Adrenal gland (tissue), 12 donors: Measurements from ENCODE around the gene CLASP2. TPM values are rescaled to one million over a fixed set of nuclear protein-coding genes. Genes with fewer than 3 reads are reported as not detected.

Experiments used
- DNase-seq, 7 donors: peaks; one replicate each; pipeline ENCODE4 v3.0.0-alpha.2; 2019 to 2020
- H3K27ac ChIP-seq, 5 donors: fragments of 200-600 bp; sonication (generic) in 4 of 5; 1 replicate in 3 of 5; 2 replicates in 2 of 5; pipeline versions ENCODE4 v1.5.1 to v1.8.0; 2016 to 2020; ENCODE audit warnings: mild to moderate bottlenecking in 1 of 5
- H3K27me3 ChIP-seq: fragments of 200-600 bp; 2 replicates; pipeline ENCODE4 v1.8.0; 2021
- H3K36me3 ChIP-seq, 2 donors: fragments of 200-600 bp; replicated peaks in 1 of 2; 1 replicate in 1 of 2; 2 replicates in 1 of 2; pipeline versions ENCODE4 v1.5.1 to v1.8.0; 2018 to 2022
- H3K4me1 ChIP-seq, 2 donors: fragments of 200-600 bp; replicated peaks in 1 of 2; 1 replicate in 1 of 2; 2 replicates in 1 of 2; pipeline versions ENCODE4 v1.5.1 to v1.8.0; 2018 to 2021
- H3K4me3 ChIP-seq, 4 donors: fragments of 200-600 bp; sonication (generic) in 3 of 4; one replicate each; pipeline ENCODE4 v1.5.1; 2016 to 2018
- H3K9me3 ChIP-seq, 3 donors: fragments of 200-600 bp; sonication (generic) in 1 of 3; replicated peaks in 1 of 3; 1 replicate in 2 of 3; 2 replicates in 1 of 3; pipeline versions ENCODE4 v1.5.1 to v1.8.0; 2016 to 2021
- CTCF ChIP-seq, 6 experiments: fragments of 450-650 bp in 4 of 6; fragments of 200-600 bp in 2 of 6; sonication (generic) in 1 of 6; IDR thresholded peaks; 1 replicate in 5 of 6; 2 replicates in 1 of 6; pipeline versions ENCODE4 v1.5.1 to v1.8.0; 2016 to 2021; ENCODE audit warnings: antibody characterized with exemption in 6 of 6, mild to moderate bottlenecking in 2 of 6, moderate library complexity in 1 of 6
- POLR2A ChIP-seq, 2 donors: fragments of 450-650 bp; IDR thresholded peaks; one replicate each; pipeline ENCODE4 v1.6.1; 2017; ENCODE audit warnings: antibody characterized with exemption in 2 of 2, mild to moderate bottlenecking in 2 of 2, moderate library complexity in 1 of 2
- WGBS, 4 donors: extraction: QIAGEN DNeasy Blood & Tissue Kit in 2 of 4; methylation state at CpG; one replicate each; pipeline versions ENCODE4 v1.1.5 to v1.1.7; 2013 to 2017; 5-methylcytosine and 5-hydroxymethylcytosine counted together
- intact Hi-C, 2 donors: fragments of 100-400 bp; cut with DNase I; formaldehyde crosslinking; loops; one replicate each; pipeline versions ENCODE4 v1.14.1 to v1.15.0; 2022 to 2023
- polyA plus RNA-seq, 3 donors: library from polyadenylated mRNA; stranded (reverse); fragments of 200-250 nt in 2 of 3; fragments of 350-450 nt in 1 of 3; fragmentation: Illumina TruSeq in 1 of 3; extraction: RNeasy Lipid Tissue Mini Kit (QIAGEN cat#74804) in 1 of 3; gene quantifications; one replicate each; pipeline ENCODE4 v1.2.3, GENCODE V29; 2013 to 2014
- total RNA-seq, 9 donors: library from RNA; depleted of rRNA in 4 of 9; stranded (reverse); fragments of >200 nt in 4 of 9; fragments of 120-200 nt in 1 of 9; fragmentation: NEBNext Ultra II Directional in 1 of 9; extraction: Animal tissue kit (Norgen Biotek cat#: 25700) in 1 of 9; gene quantifications; one replicate each; pipeline versions ENCODE4 v1.1.0 to v1.2.4, GENCODE V29; 2013 to 2023
- donor health status: healthy with polysubstance abuse.
- donor health status: Bipolar disorder and iron deficiency.
- donor health status: DM: yes; HTN: yes; CAD: no.
- donor health status: DM: no; HTN: no; CAD: no.
- donor health status: DM: no; HTN: no; CAD: no.
- donor health status: DM: yes; HTN: yes; CAD: no.

CLASP2 gene
- total and polyA plus RNA-seq, 12 donors = 17.0 to 85.4 (median 67.1) TPM

- intact Hi-C loops = no loop called here
- no peak for DNase-seq
- no peak overlapping the region for H3K4me3 ChIP-seq
- no peaks in the 10 kb centered on the region for H3K9me3 ChIP-seq
- TF ChIP-seq POLR2A (IDR thresholded peaks at IDR 0.05) = no peak
- no peak for TF ChIP-seq CTCF (IDR thresholded peaks at IDR 0.05)
- peaks cover 0 to 8% of the 10 kb centered on the region in 2 donors for H3K36me3 ChIP-seq
- H3K4me1 ChIP-seq = no peaks in the 10 kb centered on the region
- WGBS, 4 donors = 88 to 100% (median 97%) methylated on average over 1 of the region's 1 CpG
- no peak overlapping the region for H3K27ac ChIP-seq
- H3K27me3 ChIP-seq = no peaks in the 10 kb centered on the region
Observed at GRCh38 chr3:33613041-33613440, 105.0 kb downstream of the CLASP2 start.

GRCh38 chr3:33612607-33613006, 105.4 kb downstream of the CLASP2 start:
- TF ChIP-seq CTCF (IDR thresholded peaks at IDR 0.05) = no peak
- no peak overlapping the region for H3K4me3 ChIP-seq
- intact Hi-C loops = no loop called here
- no peak overlapping the region for H3K27ac ChIP-seq
- no peaks in the 10 kb centered on the region for H3K4me1 ChIP-seq
- WGBS, 4 donors = 81 to 94% (median 88%) methylated on average over 1 of the region's 1 CpG
- no peak for DNase-seq
- no peaks in the 10 kb centered on the region for H3K27me3 ChIP-seq
- H3K36me3 ChIP-seq = peaks cover 0 to 5% of the 10 kb centered on the region in 2 donors
- H3K9me3 ChIP-seq = no peaks in the 10 kb centered on the region

- Histone ChIP-seq H3K4me3 (no peak overlapping the region), H3K27me3 (no peaks in the 10 kb centered on the region), H3K4me1 (no peaks in the 10 kb centered on the region), H3K36me3 (peaks cover 0 to 67% of the 10 kb centered on the region in 2 donors), H3K27ac (no peak overlapping the region), H3K9me3 (no peaks in the 10 kb centered on the region)
- DNase-seq = no peak
- WGBS, 4 donors = 96 to 98% (median 97%) methylated on average over 7 of the region's 7 CpGs
- no peak for TF ChIP-seq CTCF (IDR thresholded peaks at IDR 0.05)
- TF ChIP-seq POLR2A (IDR thresholded peaks at IDR 0.05) = no peak
- intact Hi-C loops = no loop called here
Observed at GRCh38 chr3:33602829-33603228, 115.2 kb downstream of the CLASP2 start.

GRCh38 chr3:33597257-33597689, 120.8 kb downstream of the CLASP2 start:
- H3K36me3 ChIP-seq = peaks cover 0 to 26% of the 10 kb centered on the region in 2 donors
- WGBS, 4 donors = 63 to 77% (median 70%) methylated on average over 2 of the region's 2 CpGs
- H3K4me1 ChIP-seq = no peaks in the 10 kb centered on the region
- no peaks in the 10 kb centered on the region for H3K9me3 ChIP-seq
- no peak overlapping the region for H3K4me3 ChIP-seq
- no peak for DNase-seq
- TF ChIP-seq CTCF (IDR thresholded peaks at IDR 0.05) (no peak), POLR2A (IDR thresholded peaks at IDR 0.05) (no peak)
- no peak overlapping the region for H3K27ac ChIP-seq
- intact Hi-C loops = no loop called here
- no peaks in the 10 kb centered on the region for H3K27me3 ChIP-seq
